Neural cell (in vitro differentiated cells): Measurements from ENCODE around the gene GRIN1. TPM values are rescaled to one million over a fixed set of nuclear protein-coding genes. Genes with fewer than 3 reads are reported as not detected.

Source experiments
- H2AFZ ChIP-seq: fragments of 200-600, 300-800 bp; sonication (generic), shearing (Covaris generic); 2 replicates; pipeline ENCODE4 v1.6.0; 2014; ENCODE audit warnings: low read depth, mild to moderate bottlenecking, antibody characterized with exemption, low read length, moderate library complexity
- H3F3A ChIP-seq: fragments of 200-600 bp; shearing (Covaris generic); 2 replicates; pipeline ENCODE4 v1.6.1; 2016; ENCODE audit warnings: mild to moderate bottlenecking, moderate library complexity, mixed read lengths, antibody characterized with exemption, low read length; ENCODE audit not compliant: insufficient read depth, poor library complexity, severe bottlenecking
- H3K27ac ChIP-seq: fragments of 200-600, 300-800 bp; sonication (generic), shearing (Covaris generic); 2 replicates; pipeline ENCODE4 v1.5.1; 2014; ENCODE audit warnings: mild to moderate bottlenecking, low read length, moderate library complexity
- H3K27me3 ChIP-seq: fragments of 300-800, 200-600 bp; sonication (generic), shearing (Covaris generic); 2 replicates; pipeline ENCODE4 v1.6.0; 2014; ENCODE audit warnings: mild to moderate bottlenecking, low read depth, low read length, moderate library complexity; ENCODE audit not compliant: insufficient read depth
- H3K36me3 ChIP-seq: fragments of 300-800, 200-600 bp; sonication (generic), shearing (Covaris generic); 2 replicates; pipeline ENCODE4 v1.5.1; 2014; ENCODE audit warnings: mild to moderate bottlenecking, antibody characterized with exemption, low read length, moderate library complexity; ENCODE audit not compliant: insufficient read depth
- H3K4me2 ChIP-seq: fragments of 300-800, 200-600 bp; sonication (generic), shearing (Covaris generic); 2 replicates; pipeline ENCODE4 v1.6.0; 2014; ENCODE audit warnings: mild to moderate bottlenecking, low read length
- H3K4me3 ChIP-seq: fragments of 300-800, 200-600 bp; sonication (generic), shearing (Covaris generic); 2 replicates; pipeline ENCODE4 v1.5.1; 2014; ENCODE audit warnings: mild to moderate bottlenecking, low read length, moderate library complexity
- H3K79me2 ChIP-seq: fragments of 200-600 bp; shearing (Covaris generic); replicated peaks from 2 replicates; pipeline ENCODE4 v1.6.0; 2014; ENCODE audit warnings: mild to moderate bottlenecking, low read length, moderate library complexity; ENCODE audit not compliant: insufficient read depth
- H3K9ac ChIP-seq: fragments of 300-800, 200-600 bp; sonication (generic), shearing (Covaris generic); 2 replicates; pipeline ENCODE4 v1.6.1; 2016; ENCODE audit warnings: mild to moderate bottlenecking, low read length, mixed read lengths
- H3K9me2 ChIP-seq: fragments of 200-600 bp; shearing (Covaris generic); 2 replicates; pipeline ENCODE4 v1.6.1; 2016; ENCODE audit warnings: mild to moderate bottlenecking, low read length, mixed read lengths; ENCODE audit not compliant: insufficient read depth
- H3K9me3 ChIP-seq: fragments of 200-600, 300-800 bp; sonication (generic), shearing (Covaris generic); 2 replicates; pipeline ENCODE4 v1.6.1; 2016; ENCODE audit warnings: mild to moderate bottlenecking, mixed run types, low read length, moderate library complexity, mixed read lengths
- H4K20me1 ChIP-seq: fragments of 200-600 bp; shearing (Covaris generic); 2 replicates; pipeline ENCODE4 v1.6.1; 2016; ENCODE audit warnings: mild to moderate bottlenecking, mixed run types; ENCODE audit not compliant: insufficient read depth
- CTCF ChIP-seq: fragments of 450-650 bp; IDR thresholded peaks from 2 replicates; pipeline ENCODE4 v1.5.1; 2014; ENCODE audit warnings: antibody characterized with exemption, mild to moderate bottlenecking, moderate library complexity; ENCODE audit not compliant: poor library complexity, severe bottlenecking
- EP300 ChIP-seq: fragments of 450-650 bp; conservative IDR thresholded peaks from 2 replicates; pipeline ENCODE4 v1.6.1; 2014; ENCODE audit warnings: antibody characterized with exemption, mild to moderate bottlenecking, moderate library complexity; ENCODE audit not compliant: poor library complexity, severe bottlenecking
- EZH2 ChIP-seq: fragments of 200-600, 300-800 bp; shearing (Covaris generic), sonication (generic); IDR thresholded peaks from 2 replicates; pipeline ENCODE4 v1.6.1; 2014; ENCODE audit warnings: antibody characterized with exemption, low read length, borderline replicate concordance, mild to moderate bottlenecking; ENCODE audit not compliant: insufficient read depth, poor library complexity, severe bottlenecking
- MXI1 ChIP-seq: fragments of 450-650 bp; conservative IDR thresholded peaks from 2 replicates; pipeline ENCODE4 v1.6.1; 2014; ENCODE audit warnings: antibody characterized with exemption, mild to moderate bottlenecking; ENCODE audit not compliant: poor library complexity, severe bottlenecking
- POLR2AphosphoS5 ChIP-seq: IDR thresholded peaks from 2 replicates; pipeline ENCODE4 v1.6.1; 2012
- RAD21 ChIP-seq: fragments of 450-650 bp; conservative IDR thresholded peaks from 2 replicates; pipeline ENCODE4 v1.6.1; 2014; ENCODE audit warnings: antibody characterized with exemption, mild to moderate bottlenecking, moderate library complexity
- REST ChIP-seq: IDR thresholded peaks from 2 replicates; pipeline ENCODE4 v1.6.1; 2012; ENCODE audit warnings: borderline replicate concordance
- SMC3 ChIP-seq: fragments of 450-650 bp; conservative IDR thresholded peaks from 2 replicates; pipeline ENCODE4 v1.6.1; 2014; ENCODE audit warnings: antibody characterized with exemption, mild to moderate bottlenecking, moderate library complexity; ENCODE audit not compliant: poor library complexity
- TAF1 ChIP-seq: IDR thresholded peaks from 2 replicates; pipeline ENCODE4 v1.6.1; 2012; ENCODE audit warnings: low read depth
- polyA plus RNA-seq: library from polyadenylated mRNA; depleted of rRNA; stranded (reverse); fragments of >200 nt; gene quantifications from 2 replicates; pipeline ENCODE4 v1.2.3, GENCODE V29; 2014

Gene GRIN1
- polyA plus RNA-seq, 1 donor from 2014 or later, result 0.58 TPM

- H4K20me1 ChIP-seq, result no peaks in the 10 kb centered on the region
- H3K27me3 ChIP-seq, result no peaks in the 10 kb centered on the region
- TF ChIP-seq EZH2 (no peak), SMC3 (no peak), MXI1 (no peak), EP300 (no peak), TAF1 (no peak), RAD21 (no peak), POLR2AphosphoS5 (no peak), REST (no peak), CTCF (no peak)
- H3K27ac ChIP-seq, result no peak overlapping the region
- H3K9me3 ChIP-seq, result no peaks in the 10 kb centered on the region
- no peaks in the 10 kb centered on the region for H3K79me2 ChIP-seq
- H3K9me2 ChIP-seq, result no peaks in the 10 kb centered on the region
- peaks cover 10% of the 10 kb centered on the region for H3K36me3 ChIP-seq
- no peak overlapping the region for H3K9ac ChIP-seq
- no peaks in the 10 kb centered on the region for H3F3A ChIP-seq
- no peak overlapping the region for H3K4me3 ChIP-seq
- no peak overlapping the region for H3K4me2 ChIP-seq
- no peak overlapping the region for H2AFZ ChIP-seq
Measured at GRCh38 chr9:137106662-137107250, 32.2 kb upstream of the GRIN1 start.

- H2AFZ ChIP-seq, result no peak overlapping the region
- H3K36me3 ChIP-seq, result peaks cover 4% of the 10 kb centered on the region
- H3K9ac ChIP-seq, result no peak overlapping the region
- no peaks in the 10 kb centered on the region for H3K9me3 ChIP-seq
- H3F3A ChIP-seq, result no peaks in the 10 kb centered on the region
- no peaks in the 10 kb centered on the region for H3K27me3 ChIP-seq
- H3K4me2 ChIP-seq, result no peak overlapping the region
- H3K79me2 ChIP-seq, result no peaks in the 10 kb centered on the region
- no peak for TF ChIP-seq SMC3
- TF ChIP-seq EP300, result no peak
- no peak for TF ChIP-seq CTCF
- no peak for TF ChIP-seq TAF1
- no peak overlapping the region for H3K27ac ChIP-seq
- no peak overlapping the region for H3K4me3 ChIP-seq
- H3K9me2 ChIP-seq, result no peaks in the 10 kb centered on the region
- H4K20me1 ChIP-seq, result no peaks in the 10 kb centered on the region
Measured at GRCh38 chr9:137107312-137107921, 31.5 kb upstream of the GRIN1 start.
